ENCODE data around the gene TMEM190.

Gene TMEM190

GRCh38 chr19:55353356-55353802, 23.2 kb upstream of the TMEM190 start:
- no peak overlapping the region for H3K27ac ChIP-seq
- TF ChIP-seq CTCF (conservative IDR thresholded peaks at IDR 0.05) (no peak), ZFX (IDR thresholded peaks at IDR 0.05) (no peak)

GRCh38 chr19:55353803-55354697, 22.6 kb upstream of the TMEM190 start:
- no peak overlapping the region for H3K27ac ChIP-seq
- TF ChIP-seq ZFX (IDR thresholded peaks at IDR 0.05) (no peak), CTCF (conservative IDR thresholded peaks at IDR 0.05) (no peak)

- no peak within 1 kb of the TSS for H3K27ac ChIP-seq
- TF ChIP-seq CTCF (conservative IDR thresholded peaks at IDR 0.05) = no peak
- TF ChIP-seq ZFX (IDR thresholded peaks at IDR 0.05) = no peak
Observed at GRCh38 chr19:55354698-55355212, 21.9 kb upstream of the TMEM190 start, which contains the start of gene COX6B2. COX6B2 (minus strand) TSS chr19:55354719; CDS start chr19:55354521, 198 bp downstream.

- H3K27ac ChIP-seq = no peak overlapping the region
- TF ChIP-seq CTCF (conservative IDR thresholded peaks at IDR 0.05) = no peak
- no peak for TF ChIP-seq ZFX (IDR thresholded peaks at IDR 0.05)
Observed at GRCh38 chr19:55355213-55355821, 21.3 kb upstream of the TMEM190 start.

GRCh38 chr19:55358493-55358892, 18.1 kb upstream of the TMEM190 start:
- TF ChIP-seq ZFX (IDR thresholded peaks at IDR 0.05) (no peak), CTCF (conservative IDR thresholded peaks at IDR 0.05) (no peak)
- H3K27ac ChIP-seq = no peak overlapping the region

- TF ChIP-seq ZFX (IDR thresholded peaks at IDR 0.05) = no peak
- TF ChIP-seq CTCF (conservative IDR thresholded peaks at IDR 0.05) = no peak
- H3K27ac ChIP-seq = no peak overlapping the region
Observed at GRCh38 chr19:55358943-55359908, 17.4 kb upstream of the TMEM190 start.

Data from C4-2B (cell line).